Activated CD4-positive, alpha-beta T cell treated with anti-CD3 and anti-CD28 coated beads, Interleukin-2, amount 10 ng/mL, durations not matched to agents 24 days and 14 days (primary cell): ENCODE measurements around the gene BCAM. TPM values are rescaled to one million over a fixed set of nuclear protein-coding genes. Genes with fewer than 3 reads are reported as not detected.
"Not testable (repeated sequence)": the region's sequence is repeated elsewhere in the genome, so short reads cannot be mapped to it uniquely, and the experiment has no call there.

Source experiments
- DNase-seq: peaks from one replicate; pipeline ENCODE4 v3.0.0; 2022
- H3K27ac Mint-ChIP-seq: one replicate; pipeline ENCODE4 v1.8.0; 2022; ENCODE audit warnings: mild to moderate bottlenecking, mixed read lengths
- H3K27me3 Mint-ChIP-seq: one replicate; pipeline ENCODE4 v1.8.0; 2022; ENCODE audit warnings: mixed read lengths
- H3K36me3 Mint-ChIP-seq: one replicate; pipeline ENCODE4 v1.8.0; 2022; ENCODE audit warnings: low read depth, mild to moderate bottlenecking, mixed read lengths
- H3K4me1 Mint-ChIP-seq: one replicate; pipeline ENCODE4 v1.8.0; 2021; ENCODE audit warnings: mixed read lengths
- H3K4me3 Mint-ChIP-seq: one replicate; pipeline ENCODE4 v1.8.0; 2022; ENCODE audit warnings: mild to moderate bottlenecking, moderate library complexity, mixed read lengths
- H3K9me3 Mint-ChIP-seq: one replicate; pipeline ENCODE4 v1.8.0; 2021; ENCODE audit warnings: mixed read lengths
- intact Hi-C: fragments of 100-400 bp; cut with micrococcal nuclease; formaldehyde crosslinking; loops from one replicate; pipeline ENCODE4 v1.15.1; 2023
- total RNA-seq: library from RNA; stranded (reverse); gene quantifications from 2 replicates; pipeline ENCODE4 v1.2.3, GENCODE V29; 2022

The BCAM gene
- total RNA-seq, 1 donor from 2014 or later: not detected

DNA sequence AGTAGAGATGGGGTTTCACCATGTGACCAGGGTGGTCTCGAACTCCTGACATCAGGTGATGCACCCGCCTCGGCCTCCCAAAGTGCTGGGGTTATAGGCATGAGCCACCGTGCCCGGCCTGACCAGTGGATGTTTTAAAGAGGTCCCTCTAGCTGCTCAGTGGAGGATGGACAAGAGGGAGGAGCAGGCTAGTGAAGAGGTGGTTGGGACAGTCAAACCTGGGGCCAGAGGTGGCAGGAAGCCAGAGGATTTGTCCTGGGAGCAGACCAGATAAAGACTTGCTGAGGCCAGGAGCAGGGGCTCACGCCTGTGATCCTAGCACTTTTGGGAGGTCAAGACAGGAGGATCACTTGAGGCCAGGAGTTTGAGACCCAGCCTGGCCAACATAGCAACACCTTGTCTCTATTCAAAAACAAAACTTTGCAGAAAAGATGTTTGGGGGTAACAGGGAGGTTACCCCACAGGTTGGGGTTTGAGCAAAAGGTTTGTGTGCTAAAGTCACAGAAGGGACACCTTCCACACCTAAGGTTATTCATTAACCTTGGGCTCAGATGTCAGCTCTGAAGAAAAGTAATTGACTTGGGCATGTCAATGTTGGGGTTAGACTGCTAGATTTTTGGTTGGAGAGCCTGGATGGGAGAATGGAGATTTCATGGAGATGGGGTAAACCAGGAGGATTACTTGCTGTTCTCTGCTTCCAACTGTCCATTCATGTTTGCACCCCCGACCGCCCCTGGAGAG is 9.0 kb downstream of the BCAM start:
- Mint-ChIP-seq H3K36me3 (no peaks in the 10 kb centered on the region), H3K9me3 (no peaks in the 10 kb centered on the region), H3K4me3 (no peak overlapping the region), H3K4me1 (no peaks in the 10 kb centered on the region), H3K27me3 (peaks cover 2% of the 10 kb centered on the region), H3K27ac (no peak overlapping the region)
- DNase-seq: no peak
- intact Hi-C loops: no loop called here

DNA sequence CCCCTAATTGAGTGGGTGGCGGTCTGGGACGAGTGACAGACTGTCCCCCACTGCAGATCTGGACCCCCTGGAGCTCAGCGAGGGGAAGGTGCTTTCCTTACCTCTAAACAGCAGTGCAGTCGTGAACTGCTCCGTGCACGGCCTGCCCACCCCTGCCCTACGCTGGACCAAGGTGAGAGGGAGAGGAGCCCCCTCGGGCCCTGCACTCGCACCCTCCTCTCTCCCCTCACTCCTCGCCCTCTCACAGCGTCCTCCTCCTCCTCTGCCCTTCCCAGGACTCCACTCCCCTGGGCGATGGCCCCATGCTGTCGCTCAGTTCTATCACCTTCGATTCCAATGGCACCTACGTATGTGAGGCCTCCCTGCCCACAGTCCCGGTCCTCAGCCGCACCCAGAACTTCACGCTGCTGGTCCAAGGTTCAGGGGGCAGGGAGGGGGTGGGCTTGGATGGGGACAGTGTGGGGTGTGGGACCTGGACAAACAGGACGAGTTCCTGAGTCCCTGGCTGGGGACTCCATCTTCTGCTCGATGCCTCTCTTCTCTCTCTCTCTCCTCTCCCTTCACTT is 9.6 kb downstream of the BCAM start:
- intact Hi-C loops: no loop called here
- Mint-ChIP-seq H3K36me3 (no peaks in the 10 kb centered on the region), H3K27ac (no peak overlapping the region), H3K4me3 (no peak overlapping the region), H3K27me3 (peaks cover 2% of the 10 kb centered on the region), H3K4me1 (no peaks in the 10 kb centered on the region), H3K9me3 (no peaks in the 10 kb centered on the region)
- DNase-seq: no peak

GRCh38 chr19:44819246-44819832 is 10.4 kb downstream of the BCAM start:
- Mint-ChIP-seq H3K27ac (no peak overlapping the region), H3K4me3 (no peak overlapping the region), H3K4me1 (no peaks in the 10 kb centered on the region), H3K9me3 (no peaks in the 10 kb centered on the region), H3K27me3 (peaks cover 2% of the 10 kb centered on the region), H3K36me3 (no peaks in the 10 kb centered on the region)
- DNase-seq: no peak
- intact Hi-C loops: no loop called here

GRCh38 chr19:44820648-44821609 is 12.0 kb downstream of the BCAM start:
- H3K36me3 Mint-ChIP-seq: no peaks in the 10 kb centered on the region
- peaks cover 4% of the 10 kb centered on the region for H3K27me3 Mint-ChIP-seq
- intact Hi-C loops: no loop called here
- H3K4me1 Mint-ChIP-seq: no peaks in the 10 kb centered on the region
- H3K27ac Mint-ChIP-seq: no peak overlapping the region
- H3K9me3 Mint-ChIP-seq: no peaks in the 10 kb centered on the region
- DNase-seq: no peak
- no peak overlapping the region for H3K4me3 Mint-ChIP-seq

GRCh38 chr19:44822177-44822576 is 13.3 kb downstream of the BCAM start:
- DNase-seq: no peak
- Mint-ChIP-seq H3K4me3 (no peak overlapping the region), H3K36me3 (no peaks in the 10 kb centered on the region), H3K9me3 (no peaks in the 10 kb centered on the region), H3K27me3 (peaks cover 7% of the 10 kb centered on the region), H3K4me1 (no peaks in the 10 kb centered on the region), H3K27ac (no peak overlapping the region)
- intact Hi-C loops: no loop called here

DNA sequence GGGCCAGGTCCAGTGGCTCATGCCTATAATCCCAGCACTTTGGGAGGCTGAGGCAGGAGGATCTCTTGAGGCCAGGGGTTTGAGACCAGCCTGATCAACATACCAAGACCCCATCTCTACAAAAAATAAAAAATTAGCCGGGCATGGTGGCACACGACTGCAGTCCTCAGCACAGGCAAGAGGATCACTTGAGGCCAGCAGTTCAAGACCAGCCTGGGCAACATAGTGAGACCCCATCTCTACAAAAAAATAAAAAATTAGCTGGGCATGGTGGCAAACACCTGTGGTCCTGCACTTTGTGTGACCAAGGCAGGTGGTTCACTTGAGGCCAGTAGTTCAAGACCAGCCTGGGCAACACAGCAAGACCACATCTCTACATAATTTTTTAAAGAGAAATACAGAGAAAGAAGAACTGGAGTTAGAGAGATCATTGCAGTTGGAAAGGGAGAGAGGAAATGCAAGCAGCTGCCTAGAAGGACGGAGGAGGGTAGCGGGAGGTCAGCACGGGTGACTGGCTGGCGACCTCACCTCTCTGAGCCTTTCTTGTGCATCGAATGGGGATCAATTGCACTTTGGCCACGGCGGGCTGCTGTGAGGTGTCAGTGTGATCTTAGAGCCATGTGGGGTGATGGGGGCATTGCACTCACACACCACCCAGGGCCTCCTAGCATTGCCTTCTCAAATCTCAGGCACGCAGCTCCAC is 13.9 kb downstream of the BCAM start:
- no peaks in the 10 kb centered on the region for H3K9me3 Mint-ChIP-seq
- intact Hi-C loops: no loop called here
- H3K27me3 Mint-ChIP-seq: peaks cover 7% of the 10 kb centered on the region
- H3K4me1 Mint-ChIP-seq: no peaks in the 10 kb centered on the region
- no peak overlapping the region for H3K4me3 Mint-ChIP-seq
- no peak for DNase-seq
- no peaks in the 10 kb centered on the region for H3K36me3 Mint-ChIP-seq
- H3K27ac Mint-ChIP-seq: no peak overlapping the region

GRCh38 chr19:44823373-44823698 is 14.4 kb downstream of the BCAM start:
- Mint-ChIP-seq H3K4me1 (no peaks in the 10 kb centered on the region), H3K4me3 (no peak overlapping the region), H3K27ac (no peak overlapping the region), H3K9me3 (no peaks in the 10 kb centered on the region), H3K27me3 (peaks cover 7% of the 10 kb centered on the region), H3K36me3 (no peaks in the 10 kb centered on the region)
- DNase-seq: no peak
- intact Hi-C loops: no loop called here

- H3K27me3 Mint-ChIP-seq: peaks cover 7% of the 10 kb centered on the region
These were observed 15.9 kb downstream of the BCAM start for GRCh38 chr19:44824761-44825160.

GRCh38 chr19:44832875-44833274 is 24.0 kb downstream of the BCAM start:
- H3K9me3 Mint-ChIP-seq, H3K4me1 Mint-ChIP-seq, H3K4me3 Mint-ChIP-seq, H3K36me3 Mint-ChIP-seq, intact Hi-C loops, DNase-seq, H3K27ac Mint-ChIP-seq, H3K27me3 Mint-ChIP-seq: not testable (repeated sequence)

More at GRCh38 chr19:44824761-44825160, 15.9 kb downstream of the BCAM start:
- Mint-ChIP-seq H3K9me3 (no peaks in the 10 kb centered on the region), H3K4me1 (no peaks in the 10 kb centered on the region), H3K36me3 (no peaks in the 10 kb centered on the region), H3K4me3 (no peak overlapping the region), H3K27ac (no peak overlapping the region)
- DNase-seq: no peak
- intact Hi-C loops: no loop called here

DNA sequence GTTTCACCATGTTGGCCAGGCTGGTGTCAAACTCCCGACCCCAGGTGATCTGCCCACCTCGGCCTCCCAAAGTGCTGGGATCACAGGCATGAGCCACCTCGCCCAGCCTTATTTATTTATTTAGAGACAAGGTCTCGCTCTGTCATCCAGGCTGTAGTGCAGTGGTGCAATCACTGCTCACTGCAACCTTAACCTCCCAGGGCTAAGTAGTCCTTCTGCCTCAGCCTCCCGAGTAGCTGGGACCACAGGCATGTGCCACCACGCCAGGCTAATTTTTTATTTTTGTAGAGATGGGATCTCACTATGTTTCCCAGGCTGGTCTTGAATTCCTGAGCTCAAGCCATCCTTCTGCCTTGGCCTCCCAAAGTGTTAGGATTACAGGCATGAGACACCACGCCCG is 25.5 kb downstream of the BCAM start:
- H3K4me3 Mint-ChIP-seq, H3K27me3 Mint-ChIP-seq, DNase-seq, H3K27ac Mint-ChIP-seq, intact Hi-C loops, H3K36me3 Mint-ChIP-seq, H3K9me3 Mint-ChIP-seq, H3K4me1 Mint-ChIP-seq: not testable (repeated sequence)

- intact Hi-C loops: no loop called here
- H3K27me3 Mint-ChIP-seq: no peaks in the 10 kb centered on the region
- no peak for DNase-seq
- no peak overlapping the region for H3K27ac Mint-ChIP-seq
- H3K9me3 Mint-ChIP-seq: no peaks in the 10 kb centered on the region
- H3K4me3 Mint-ChIP-seq: no peak overlapping the region
- H3K36me3 Mint-ChIP-seq: no peaks in the 10 kb centered on the region
- H3K4me1 Mint-ChIP-seq: peaks cover 2% of the 10 kb centered on the region
These were observed 30.4 kb downstream of the BCAM start for GRCh38 chr19:44839276-44839675.

GRCh38 chr19:44840811-44841210 is 31.9 kb downstream of the BCAM start:
- Mint-ChIP-seq H3K4me3 (no peak overlapping the region), H3K27me3 (peaks cover 8% of the 10 kb centered on the region), H3K4me1 (peaks cover 11% of the 10 kb centered on the region), H3K9me3 (no peaks in the 10 kb centered on the region), H3K36me3 (no peaks in the 10 kb centered on the region), H3K27ac (no peak overlapping the region)
- intact Hi-C loops: loop anchor here (10.0 kb wide), 1 partner anchor 186 kb away; no protein-coding TSS in a partner anchor
- no peak for DNase-seq

DNA sequence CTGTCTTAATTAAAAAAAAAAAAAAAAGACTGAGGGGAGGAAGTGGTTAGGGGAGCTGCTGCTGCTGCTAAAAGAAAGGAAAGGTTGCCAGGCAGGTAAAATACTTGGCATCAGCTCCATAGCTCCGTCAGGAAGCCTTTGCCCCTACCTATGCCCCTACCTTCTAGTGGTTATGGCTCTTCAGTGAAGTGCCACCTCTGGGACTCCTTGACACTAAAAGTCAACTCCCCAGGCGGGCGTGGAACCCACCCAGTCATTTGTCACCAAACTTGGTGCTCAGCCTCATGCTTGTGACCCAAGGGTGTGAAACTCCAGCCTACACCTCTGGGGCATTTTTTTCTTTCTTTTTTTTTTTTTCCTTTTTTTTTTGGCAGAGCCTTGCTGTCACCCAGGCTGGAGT is 32.3 kb downstream of the BCAM start:
- DNase-seq: peak; percentile 61
- no peak overlapping the region for H3K27ac Mint-ChIP-seq
- no peaks in the 10 kb centered on the region for H3K9me3 Mint-ChIP-seq
- H3K4me1 Mint-ChIP-seq: peaks cover 11% of the 10 kb centered on the region
- no peaks in the 10 kb centered on the region for H3K36me3 Mint-ChIP-seq
- H3K27me3 Mint-ChIP-seq: peaks cover 11% of the 10 kb centered on the region
- intact Hi-C loops: loop anchor here (10.0 kb wide), 1 partner anchor 186 kb away; no protein-coding TSS in a partner anchor
- no peak overlapping the region for H3K4me3 Mint-ChIP-seq
